ENCODE measurements around the gene ATPAF2. TPM values are rescaled to one million over a fixed set of nuclear protein-coding genes. Genes with fewer than 3 reads are reported as not detected.
A peak's percentile ranks its signal among the peaks of the same experiment; 100 is the strongest.

Gene ATPAF2
- 10 to 100 TPM; 23.6 to 33.8 (median 27.2) TPM for polyA plus RNA-seq (ENCODE audit: insufficient read length in 4 of 4)

DNA sequence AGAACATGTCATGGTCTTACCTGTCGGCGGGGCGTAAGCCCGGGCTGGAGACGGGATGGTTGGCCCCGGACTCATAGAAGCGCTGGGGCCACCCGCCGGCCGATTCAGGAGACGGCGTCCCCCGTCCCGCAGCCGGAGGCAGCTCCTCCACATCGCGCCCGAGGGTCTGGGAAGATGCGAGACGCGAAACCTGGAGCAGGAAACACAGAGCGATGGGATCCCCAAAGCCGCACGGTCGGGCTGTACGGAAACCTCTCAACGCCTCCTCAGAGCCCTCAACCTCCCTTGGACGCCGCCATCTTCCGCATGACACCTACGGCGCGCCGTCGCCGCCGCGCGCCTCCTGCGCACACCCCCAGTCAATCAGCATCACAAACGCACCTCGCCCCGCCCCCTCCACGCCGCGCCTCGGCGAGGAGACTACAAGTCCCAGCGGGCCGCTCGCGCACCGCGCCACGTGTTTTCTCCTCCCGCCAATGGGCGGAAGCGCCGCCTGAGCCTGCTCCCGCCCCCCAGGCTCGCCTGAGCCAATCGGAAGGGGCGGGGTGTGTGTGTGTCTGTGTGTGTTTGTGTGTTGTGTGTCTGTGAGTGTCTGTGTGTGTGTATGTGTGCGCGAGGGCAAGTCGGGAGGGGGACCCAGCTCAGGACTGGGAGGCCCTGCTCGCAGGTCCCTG is at the start of gene ATPAF2, which contains the start of gene GID4:
Gene ATPAF2, minus strand, starts transcription at position 308 of the 674 bp plus-strand sequence. Its CDS starts 155 bp downstream, at position 153.
Gene GID4, plus strand, starts transcription at position 548 of the 674 bp plus-strand sequence. Its CDS starts 57 bp downstream, at position 605.
- DNase-seq (ENCODE audit: low read depth in 4 of 4, low spot score in 2 of 4), result peak; percentile 93 to 97 (median 97)

DNA sequence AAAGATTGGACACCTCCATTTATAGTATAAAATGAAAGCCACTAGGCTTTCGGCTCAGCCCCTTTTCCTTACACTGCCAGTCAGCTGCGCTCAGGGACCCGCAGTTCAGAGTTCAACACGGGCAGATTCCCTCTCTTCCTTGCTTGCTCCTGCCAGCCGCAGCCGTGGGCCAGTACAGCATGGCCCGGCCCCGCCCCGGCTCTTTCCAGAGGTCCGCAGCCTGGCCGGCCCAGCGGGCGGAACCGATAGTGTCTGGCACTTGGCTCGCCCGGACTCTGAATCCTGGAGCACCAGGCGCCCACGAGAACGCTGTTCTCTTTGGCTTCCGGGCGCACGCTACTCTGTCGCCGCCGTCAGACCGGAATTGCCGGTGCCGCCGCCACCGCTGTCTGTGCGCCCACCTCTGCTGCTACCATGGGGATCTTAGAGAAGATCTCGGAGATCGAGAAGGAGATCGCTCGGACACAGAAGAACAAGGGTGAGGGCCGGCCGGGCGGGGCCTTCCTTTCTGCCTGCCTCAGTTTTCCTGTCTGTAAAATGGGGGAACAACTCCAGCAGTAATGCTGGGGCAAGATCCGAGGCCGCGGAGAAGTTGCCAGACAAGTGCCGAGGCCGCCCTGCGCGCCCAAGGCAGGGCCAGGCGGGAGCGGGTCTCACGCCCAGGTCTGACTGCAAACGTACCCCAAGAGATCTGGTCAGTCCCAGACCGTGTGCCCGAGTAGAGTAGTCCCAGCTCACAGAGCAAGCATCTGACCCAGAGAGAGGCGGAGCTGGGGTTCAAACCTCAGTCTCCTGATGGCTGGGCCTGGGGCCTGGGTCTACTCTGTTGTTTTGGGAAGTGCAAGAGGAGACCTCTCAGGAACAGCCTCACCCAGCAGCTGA is 48.9 kb upstream of the ATPAF2 start, which contains the start of gene DRG2:
Gene DRG2, plus strand, starts transcription at position 339 of the 882 bp plus-strand sequence. Its CDS starts 76 bp downstream, at position 415.
- DNase-seq (ENCODE audit: low read depth in 4 of 4, low spot score in 2 of 4), result peak; percentile 74 to 88 (median 82)

DNA sequence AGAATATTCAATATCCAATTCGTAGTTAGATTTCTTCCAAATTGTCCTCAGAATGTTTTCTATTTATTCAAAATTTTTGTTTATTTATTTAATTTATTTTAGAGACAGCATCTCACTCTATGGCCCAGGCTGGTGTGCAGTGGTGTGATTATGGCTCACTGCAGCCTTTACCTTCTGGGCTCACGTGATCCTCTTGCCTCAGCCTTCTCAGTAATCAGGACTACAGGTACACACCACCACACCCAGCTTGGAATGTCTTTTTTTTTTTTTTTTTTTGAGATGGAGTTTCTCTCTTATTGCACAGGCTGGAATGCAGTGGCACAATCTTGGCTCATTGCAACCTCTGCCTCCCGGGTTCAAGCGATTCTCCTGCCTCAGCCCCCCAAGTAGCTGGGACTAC is 45.3 kb upstream of the ATPAF2 start:
- DNase-seq (ENCODE audit: low read depth in 4 of 4, low spot score in 2 of 4), result no peak

DNA sequence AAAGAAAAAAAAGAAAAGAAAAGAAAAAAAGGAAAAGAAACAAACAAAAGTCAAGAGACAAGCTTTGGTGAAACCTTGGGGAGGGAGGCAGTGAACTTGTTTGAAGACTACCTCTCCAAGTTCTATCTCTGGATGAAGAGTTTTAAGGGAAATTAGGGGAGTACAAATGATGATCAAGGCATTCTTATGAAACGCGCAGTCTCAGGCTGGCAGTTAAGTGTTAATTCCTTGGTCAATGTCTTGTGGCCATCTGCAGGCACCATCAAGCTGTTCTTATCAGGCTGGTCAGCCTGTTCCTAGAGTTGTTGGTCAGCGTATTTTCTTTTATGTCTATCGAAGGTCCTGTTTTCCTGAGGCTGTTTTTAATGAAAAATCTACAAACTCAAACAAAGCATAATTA is 40.6 kb upstream of the ATPAF2 start:
- no peak for DNase-seq (ENCODE audit: low read depth in 4 of 4, low spot score in 2 of 4)

DNA sequence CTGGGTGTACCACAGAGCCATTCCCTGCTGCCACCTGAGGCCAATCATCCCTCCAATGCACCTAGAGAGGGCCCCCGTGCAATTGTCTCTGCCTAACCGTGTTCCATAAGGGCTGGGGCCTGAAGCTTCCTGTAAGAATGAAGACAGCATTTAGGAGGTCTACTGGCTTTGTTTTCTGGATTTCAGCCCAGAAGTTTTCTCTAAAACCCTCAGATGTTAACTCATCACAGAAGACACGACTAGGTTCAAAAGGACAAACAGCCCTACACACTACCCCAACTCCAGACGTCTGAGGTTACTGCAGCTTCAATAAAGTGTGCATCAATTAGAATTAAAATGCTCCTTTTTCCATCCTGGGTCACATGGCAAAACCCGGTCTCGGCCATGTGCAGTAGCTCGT is 38.0 kb upstream of the ATPAF2 start:
- no peak for DNase-seq (ENCODE audit: low read depth in 4 of 4, low spot score in 2 of 4)

DNA sequence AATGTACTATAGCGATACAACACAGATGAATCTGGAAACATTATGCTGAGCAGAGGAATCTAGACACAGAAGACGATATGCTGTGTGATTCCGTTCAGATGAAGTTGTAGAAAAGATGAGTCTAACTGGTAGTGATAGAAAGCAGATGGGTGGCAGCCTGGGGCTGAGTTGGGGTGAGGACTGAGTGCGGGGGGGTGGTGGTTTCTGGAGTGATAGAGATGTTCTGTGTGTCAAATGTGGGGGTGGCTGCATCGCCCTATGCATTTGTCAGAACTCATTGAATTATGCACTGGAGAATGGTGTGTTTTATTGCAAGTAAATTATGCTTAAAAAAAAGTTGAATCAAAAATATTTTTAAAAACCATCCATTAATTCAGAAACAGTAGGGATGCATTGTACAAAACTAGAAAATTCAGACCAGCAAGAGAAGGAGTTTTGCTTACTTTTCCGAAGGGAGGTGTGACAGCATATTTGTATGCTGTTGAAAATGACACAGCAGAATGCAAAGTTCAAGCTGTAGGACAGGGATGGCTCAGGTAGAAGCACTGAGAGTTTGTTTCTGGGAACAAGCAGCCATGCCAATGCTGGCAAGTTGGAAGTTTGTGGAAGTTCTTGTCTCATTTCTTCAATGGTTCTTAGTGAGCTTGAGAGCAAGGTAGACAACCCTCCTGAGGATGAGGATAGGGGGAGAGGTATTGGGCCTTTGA is 35.8 kb upstream of the ATPAF2 start:
- no peak for DNase-seq (ENCODE audit: low read depth in 4 of 4, low spot score in 2 of 4)

DNA sequence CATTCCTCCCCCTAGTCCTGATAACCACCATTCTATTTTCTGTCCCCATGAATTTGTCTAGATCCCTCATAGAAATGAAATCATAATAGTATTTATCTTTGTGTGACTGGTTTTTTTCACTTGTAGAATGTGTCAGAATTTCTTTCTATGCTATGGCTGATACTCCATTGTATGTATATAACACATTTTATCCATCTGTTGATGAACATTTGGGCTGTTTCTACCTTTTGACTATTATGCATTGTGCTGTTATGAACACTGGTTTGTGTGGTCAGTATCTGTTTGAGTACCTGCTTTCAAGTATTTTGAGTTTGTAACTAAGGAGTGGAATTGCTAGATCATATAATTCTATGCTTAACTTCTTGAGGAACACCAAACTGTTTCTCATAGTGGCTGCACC is 32.8 kb upstream of the ATPAF2 start:
- no peak for DNase-seq (ENCODE audit: low read depth in 4 of 4, low spot score in 2 of 4)

DNA sequence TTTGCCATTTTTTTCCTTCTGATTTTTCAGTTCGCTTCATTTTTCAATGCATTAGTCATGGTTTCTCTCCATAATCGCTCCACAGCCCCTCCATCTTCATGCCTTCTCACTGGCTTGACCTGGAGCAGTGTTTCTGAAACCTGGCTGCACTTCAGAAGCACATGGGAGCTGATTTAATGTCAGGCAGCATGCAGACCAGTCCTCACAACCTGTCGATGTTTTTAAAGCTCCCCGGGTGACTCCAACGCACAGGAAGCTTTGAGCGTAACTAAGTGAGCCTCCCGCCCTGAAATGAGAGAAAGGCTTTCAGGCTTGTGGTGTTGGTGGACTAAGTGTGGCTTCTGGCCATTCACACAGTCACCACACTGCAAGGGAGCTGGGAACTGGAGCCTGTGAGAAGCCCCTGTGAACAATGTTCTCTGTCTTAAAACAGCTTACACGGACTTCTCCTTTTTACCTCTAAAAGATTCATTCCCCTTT is 31.9 kb upstream of the ATPAF2 start:
- DNase-seq (ENCODE audit: low read depth in 4 of 4, low spot score in 2 of 4), result peak in 3 of 4 donors; percentile 21 to 50 (median 28)

DNA sequence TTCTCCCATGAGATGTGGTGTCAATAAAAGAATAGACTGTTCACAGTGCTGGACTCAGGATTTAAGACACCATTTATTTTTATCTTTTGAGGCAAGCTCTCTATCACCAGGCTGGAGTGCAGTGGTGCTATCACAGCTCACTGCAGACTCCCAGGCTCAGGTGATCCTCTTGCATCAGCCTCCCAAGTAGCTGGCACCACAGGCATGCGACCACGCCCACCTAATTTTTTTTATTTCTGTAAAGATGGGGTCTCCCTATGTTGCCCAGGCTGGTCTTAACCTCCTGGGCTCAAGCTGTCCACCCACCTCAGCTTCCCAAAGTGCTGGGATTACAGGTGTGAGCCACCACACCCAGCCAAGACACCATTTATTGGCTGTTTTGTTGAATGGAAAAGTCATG is 30.1 kb upstream of the ATPAF2 start:
- DNase-seq (ENCODE audit: low read depth in 4 of 4, low spot score in 2 of 4), result no peak

DNA sequence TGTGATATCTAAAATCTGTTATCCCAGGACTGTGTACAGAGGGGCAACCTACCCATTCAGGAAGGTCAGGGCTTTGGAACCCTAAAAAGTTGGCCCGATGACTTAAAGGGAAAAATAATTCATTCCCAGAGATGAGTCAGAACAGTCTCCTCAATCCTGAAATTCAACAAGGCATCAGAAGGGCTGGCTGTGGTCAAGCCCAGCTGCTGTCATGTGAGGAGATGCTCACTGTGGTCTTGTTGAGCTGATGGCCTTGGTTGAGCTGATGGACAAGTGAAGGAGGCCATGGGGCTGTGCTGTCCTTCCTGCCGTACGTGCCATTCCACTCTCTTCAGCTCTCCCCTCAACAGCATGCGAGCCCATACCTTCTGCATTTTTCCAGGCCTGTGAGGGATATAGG is 27.9 kb upstream of the ATPAF2 start:
- no peak for DNase-seq (ENCODE audit: low read depth in 4 of 4, low spot score in 2 of 4)

DNA sequence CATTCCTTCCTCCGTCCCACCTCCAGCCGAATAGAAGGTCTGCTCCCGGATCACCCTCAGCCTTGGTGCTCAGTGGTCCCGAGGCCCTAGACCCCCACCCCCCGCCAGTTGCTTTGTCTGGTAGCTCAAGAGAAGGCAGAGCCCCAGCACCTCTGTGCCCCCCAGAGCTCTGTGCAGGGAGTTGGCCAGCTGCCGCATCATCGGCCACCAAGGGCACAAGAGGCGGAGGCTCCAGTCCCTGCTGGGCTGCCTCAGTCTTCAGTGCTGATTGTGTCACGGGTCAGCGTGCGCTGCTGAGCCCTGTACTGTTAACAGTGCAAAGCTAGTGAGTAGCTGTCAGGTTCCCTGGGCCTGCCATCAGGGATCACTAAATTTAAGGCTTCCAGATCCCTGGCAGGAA is 26.6 kb upstream of the ATPAF2 start:
- no peak for DNase-seq (ENCODE audit: low read depth in 4 of 4, low spot score in 2 of 4)

DNA sequence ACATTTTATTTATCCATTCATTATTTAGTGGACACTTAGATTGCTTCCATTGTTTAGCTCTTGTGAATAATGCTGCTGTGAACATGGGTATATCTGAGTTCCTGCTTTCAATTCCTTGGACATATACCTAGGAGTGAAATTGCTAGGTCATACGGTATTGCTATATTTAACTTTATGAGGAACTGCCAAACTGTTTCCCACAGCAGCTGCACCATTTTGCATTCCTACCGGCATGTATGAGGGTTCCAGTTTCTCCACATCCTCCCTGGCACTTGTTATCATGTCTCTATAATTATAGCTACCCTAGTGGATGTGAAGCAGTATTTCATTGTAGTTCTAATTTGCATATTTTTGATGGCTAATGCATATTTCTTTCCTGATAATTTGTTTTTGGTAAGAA is 25.1 kb upstream of the ATPAF2 start:
- no peak for DNase-seq (ENCODE audit: low read depth in 4 of 4, low spot score in 2 of 4)

DNA sequence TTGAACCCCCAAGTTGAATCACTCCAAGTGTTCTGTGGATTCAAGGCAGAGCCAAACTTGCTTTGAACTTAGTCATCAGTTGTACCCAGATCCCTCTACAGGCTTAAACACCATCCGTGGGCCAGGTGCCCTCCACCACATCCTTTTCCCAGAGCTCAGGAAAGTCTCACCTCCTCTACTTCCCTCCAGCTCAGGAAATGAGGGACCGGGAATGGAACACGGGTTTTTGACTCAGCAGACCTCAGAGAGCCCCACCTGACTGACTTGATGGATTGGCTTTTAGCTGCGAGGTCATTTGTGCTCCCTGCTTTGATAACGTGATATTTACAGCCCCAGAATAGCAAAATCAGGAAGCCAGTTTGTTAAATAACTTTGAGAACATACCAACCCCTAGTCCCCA is 20.3 kb upstream of the ATPAF2 start:
- no peak for DNase-seq (ENCODE audit: low read depth in 4 of 4, low spot score in 2 of 4)

DNA sequence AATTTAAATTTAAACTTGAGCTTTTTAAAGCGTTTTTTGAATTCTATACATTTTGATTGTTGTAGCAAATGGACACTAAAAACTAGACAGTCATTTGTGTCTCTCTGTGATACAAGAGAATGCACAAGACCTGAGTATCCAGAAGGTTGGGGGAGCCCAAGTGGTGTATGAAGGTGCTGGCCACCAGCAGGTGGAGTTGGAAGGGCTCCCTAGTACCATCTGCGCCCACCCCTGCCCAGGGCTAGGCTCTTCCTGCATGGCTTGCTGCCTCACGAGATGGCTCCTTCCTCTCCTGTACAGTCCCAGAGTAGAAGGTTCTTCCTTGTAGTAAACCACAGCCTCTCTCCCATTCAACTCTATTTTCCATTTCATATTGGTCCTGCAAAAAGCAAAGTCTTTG is 17.2 kb upstream of the ATPAF2 start:
- DNase-seq (ENCODE audit: low read depth in 4 of 4, low spot score in 2 of 4), result no peak

DNA sequence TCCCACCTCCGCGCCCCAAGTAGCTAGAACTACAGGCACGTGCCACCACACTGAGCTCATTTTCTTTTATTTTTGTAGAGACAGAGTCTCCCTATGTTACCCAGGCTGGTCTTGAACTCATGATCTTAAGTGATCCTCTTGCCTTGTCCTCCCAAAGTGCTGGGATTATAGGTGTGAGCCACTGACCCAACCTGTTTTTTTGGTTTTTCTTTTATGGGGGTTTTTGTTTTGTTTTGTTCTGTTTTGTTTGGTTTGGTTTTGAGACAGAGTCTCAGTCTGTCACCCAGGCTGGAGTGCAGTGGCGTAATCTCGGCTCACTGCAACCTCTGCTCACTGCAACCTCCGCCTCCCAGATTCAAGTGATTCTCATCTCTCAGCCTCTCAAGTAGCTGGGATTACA is 16.6 kb upstream of the ATPAF2 start:
- no peak for DNase-seq (ENCODE audit: low read depth in 4 of 4, low spot score in 2 of 4)

DNA sequence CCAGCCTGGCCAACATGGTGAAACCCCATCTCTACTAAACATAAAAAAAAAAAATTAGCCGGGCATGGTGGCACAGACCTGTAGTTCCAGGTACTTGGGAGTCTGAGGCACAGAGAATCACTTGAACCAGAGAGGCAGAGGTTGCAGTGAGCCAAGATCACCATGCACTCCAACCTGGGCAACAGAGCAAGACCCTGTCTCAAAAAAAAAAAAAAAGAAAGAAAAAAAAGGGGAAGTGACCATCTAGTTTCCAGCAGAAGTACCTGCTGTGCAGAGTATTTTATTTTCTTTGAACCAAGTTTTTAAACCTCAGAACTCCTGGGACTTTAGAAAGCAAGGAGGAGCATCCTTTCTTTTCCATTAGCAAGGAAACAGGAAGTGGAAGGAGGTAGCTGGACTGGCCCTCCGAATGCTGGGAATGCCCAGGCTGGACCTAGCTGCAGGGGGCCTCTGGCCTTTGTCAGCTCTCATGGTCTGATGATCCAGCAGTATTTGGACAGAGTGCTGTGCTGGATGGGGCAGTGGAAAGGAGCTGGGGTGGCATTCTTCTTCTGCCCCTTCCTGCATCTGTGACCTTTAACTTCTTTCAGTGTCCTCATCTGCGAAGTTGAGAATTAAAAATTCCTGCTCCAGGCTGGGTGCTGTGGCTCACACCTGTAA is 6.9 kb upstream of the ATPAF2 start:
- no peak for DNase-seq (ENCODE audit: low read depth in 4 of 4, low spot score in 2 of 4)

DNA sequence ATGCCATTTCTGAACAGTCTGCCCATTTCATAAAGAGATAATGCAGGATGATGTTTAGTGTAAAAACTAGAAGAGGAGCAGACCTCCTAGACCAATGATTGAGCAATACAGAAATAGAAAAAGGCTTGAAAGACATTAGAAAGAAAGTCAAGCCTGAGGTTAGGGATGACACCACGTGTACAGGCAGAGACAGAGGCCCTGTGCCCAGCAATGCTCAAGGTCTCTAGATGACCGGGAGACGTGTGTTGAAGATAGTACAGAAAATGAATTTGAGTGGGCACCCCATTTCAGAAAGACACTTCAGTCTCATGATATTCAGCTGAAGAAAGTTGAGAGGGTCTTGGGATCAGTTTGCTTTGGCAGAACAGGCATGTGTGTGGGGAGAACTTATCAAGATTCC is 5.6 kb upstream of the ATPAF2 start:
- DNase-seq (ENCODE audit: low read depth in 4 of 4, low spot score in 2 of 4), result no peak

DNA sequence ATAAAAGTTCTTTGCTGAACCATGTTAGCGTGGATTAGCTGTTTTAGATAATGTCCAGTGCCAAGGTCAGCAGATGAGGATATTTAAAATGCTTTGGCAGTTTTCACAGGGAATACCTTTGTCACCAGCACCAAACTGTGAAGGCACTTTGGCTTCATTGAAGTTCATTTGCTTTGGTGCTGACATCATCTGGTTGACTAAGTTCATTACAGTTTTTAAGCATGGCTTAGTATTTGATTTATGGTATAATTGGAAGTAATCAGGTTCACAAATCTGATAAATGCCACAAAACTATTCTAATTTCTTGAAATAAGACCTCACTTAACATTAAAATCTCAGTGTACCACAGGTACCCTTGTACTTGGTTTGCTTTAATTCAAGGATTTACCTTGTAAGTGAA is 4.5 kb upstream of the ATPAF2 start:
- no peak for DNase-seq (ENCODE audit: low read depth in 4 of 4, low spot score in 2 of 4)

DNA sequence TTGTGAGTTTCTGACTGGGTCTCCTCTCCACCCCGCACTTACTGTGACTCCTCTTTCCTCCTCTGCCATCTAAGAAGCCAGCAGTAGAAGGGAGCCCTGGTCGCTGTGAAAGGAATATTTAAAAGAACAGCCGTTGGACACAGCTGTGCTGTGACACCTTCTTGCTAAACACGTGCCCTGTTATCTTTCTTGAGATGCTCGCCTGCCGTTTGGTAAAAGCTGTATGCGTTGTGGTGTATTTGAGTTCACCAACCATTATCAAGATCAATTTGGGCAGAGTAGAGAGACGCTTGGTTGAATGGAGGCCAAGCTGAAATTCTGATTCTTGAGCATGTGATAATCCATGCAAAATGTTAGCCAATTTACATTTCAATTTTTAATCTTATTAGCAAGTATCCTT is 4.0 kb upstream of the ATPAF2 start:
- DNase-seq (ENCODE audit: low read depth in 4 of 4, low spot score in 2 of 4), result no peak

DNA sequence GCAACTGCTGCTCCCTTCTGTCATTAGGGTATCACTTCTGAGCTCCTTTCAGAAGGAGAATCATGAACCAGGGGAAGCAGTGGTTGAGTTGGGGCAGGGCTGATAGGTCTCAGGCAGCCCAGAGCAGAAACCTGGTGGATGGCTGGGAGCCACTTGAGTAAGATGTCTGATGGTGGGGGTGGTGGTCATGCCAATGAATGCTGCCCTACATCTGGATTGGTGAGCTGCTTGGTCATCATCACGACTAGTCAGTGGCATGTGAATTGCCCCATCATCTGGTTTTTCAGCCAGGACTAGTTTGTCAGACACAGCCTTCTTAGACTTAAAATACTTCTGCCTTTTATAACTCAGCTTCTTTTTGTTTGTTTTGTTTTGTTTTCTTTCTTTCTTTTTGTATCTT is 2.8 kb upstream of the ATPAF2 start:
- DNase-seq (ENCODE audit: low read depth in 4 of 4, low spot score in 2 of 4), result no peak
